Measurements from ENCODE around the gene NOL3.
"Not testable (repeated sequence)": the region's sequence is repeated elsewhere in the genome, so short reads cannot be mapped to it uniquely, and the experiment has no call there.

NOL3 gene

DNA sequence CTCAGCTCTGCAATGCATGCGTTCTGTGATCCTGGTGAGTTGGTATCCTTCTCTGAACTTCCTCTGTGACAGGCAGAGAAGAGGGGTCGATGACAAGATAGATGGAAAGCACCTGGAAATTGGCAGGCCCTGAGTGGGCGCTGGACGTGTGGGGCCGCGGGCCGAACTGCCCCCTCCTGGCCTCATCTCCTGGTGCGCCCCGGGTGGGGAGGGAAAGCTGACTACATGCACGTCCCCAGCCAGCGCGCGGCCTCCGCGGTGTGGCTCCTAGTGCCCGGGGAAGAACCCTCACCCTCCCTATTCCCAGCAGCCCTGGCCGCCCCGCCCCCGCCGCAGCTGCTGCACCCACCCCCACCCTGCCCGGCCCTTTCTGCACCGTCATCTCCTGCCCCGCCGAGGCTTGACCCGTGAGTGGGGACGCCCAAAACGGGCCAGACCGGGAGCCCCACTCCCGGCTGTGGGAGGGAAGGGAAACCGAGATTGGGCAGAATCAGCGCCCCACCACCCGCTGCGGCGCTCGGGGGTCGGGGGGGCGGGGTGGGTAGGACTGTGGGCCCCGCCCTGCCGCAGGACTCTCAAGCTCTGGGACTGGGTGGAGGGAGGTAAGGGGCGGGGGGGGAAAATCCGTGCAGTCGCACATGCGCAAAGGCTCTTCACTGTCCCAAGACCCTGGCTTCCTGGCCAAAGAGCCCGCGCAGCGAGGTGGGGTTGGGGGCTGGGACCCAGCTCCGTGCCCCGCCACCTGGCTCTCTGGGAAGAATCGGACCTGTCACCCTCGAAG lies at the start of gene NOL3:
Gene NOL3 (plus strand): TSS at position 371 of the 781 bp plus-strand sequence.
- DNase-seq: peak; percentile 35

- not testable (repeated sequence) for DNase-seq
These were observed 47.5 kb upstream of the NOL3 start for GRCh38 chr16:67122799-67123198.

GRCh38 chr16:67128417-67128816 lies 41.9 kb upstream of the NOL3 start:
- no peak for DNase-seq

DNA sequence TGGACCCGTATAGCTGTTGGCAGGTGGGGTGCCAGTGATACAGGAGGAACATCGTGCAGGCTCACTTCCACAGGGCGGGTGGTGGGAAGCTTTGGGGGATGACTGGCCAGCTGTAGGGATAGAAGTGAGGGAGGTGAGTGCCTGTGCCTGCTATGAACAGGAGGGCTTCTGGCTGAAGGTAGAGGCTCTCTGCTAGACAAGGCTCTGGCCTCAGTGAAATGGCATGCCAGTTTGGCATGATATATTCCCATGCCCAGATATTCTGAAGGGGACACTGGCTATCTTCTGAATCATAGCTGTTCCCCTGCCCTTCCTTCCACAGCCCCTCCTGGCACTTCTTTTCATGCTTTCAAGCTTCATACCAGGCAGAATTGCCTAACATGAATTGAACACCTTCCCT lies 41.5 kb upstream of the NOL3 start:
- no peak for DNase-seq

DNA sequence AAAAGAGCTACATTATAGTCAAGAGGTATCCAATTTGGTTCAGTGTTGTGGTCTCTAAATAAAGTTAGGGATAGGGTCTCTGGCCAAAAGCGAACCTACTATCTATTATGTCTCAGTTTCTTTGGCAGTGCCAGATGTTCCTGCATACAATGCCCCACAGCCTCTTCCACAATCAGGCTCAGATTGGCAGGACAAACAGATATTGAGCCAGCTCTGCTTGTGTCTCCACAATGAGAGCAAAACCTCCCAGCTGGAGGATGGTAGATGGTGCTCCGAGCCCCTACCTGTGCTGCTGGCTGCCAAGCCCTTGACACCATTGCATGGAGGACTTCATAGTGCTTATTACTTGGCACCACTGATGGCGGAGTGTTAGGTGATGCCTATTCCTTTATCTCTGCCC lies 40.9 kb upstream of the NOL3 start:
- no peak for DNase-seq

DNA sequence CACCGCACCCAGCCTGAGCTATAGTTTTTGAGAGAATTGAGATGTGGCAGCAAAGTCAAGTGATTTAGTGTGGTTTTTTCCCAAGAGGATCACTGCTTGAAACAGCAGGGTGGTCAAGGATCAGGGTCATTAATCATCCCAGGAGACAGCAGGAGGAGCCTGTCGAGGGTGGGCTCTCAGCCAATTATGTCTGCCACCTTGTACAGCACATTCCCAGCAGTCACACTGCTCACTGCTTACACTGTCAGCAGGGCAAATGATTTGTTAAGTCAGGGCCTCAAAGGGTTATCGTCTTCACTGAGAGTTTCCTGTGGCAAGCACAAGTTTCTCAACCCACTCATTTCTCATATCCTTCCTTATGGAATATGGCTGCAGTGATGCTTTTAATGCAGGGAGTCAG lies 32.7 kb upstream of the NOL3 start:
- DNase-seq: no peak

DNA sequence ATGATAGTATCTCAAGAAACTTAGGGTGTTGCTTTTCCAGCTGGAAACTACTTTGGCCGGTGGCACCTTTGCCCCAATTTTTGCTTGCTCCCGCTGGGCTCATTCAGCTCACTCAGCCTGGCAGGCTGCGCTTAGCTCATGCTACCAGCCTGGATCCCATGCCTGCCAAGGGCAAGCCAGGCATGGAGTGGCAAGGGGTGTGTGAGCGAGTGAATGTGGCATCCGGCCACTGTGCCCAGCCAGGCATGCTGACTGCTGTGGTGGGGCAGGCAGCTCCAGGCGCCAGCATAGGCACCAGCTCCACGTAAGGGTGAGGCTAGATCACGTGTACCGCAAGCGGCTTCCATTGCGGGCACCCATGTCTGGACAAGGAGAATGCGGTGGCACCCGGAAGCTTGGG lies 28.9 kb upstream of the NOL3 start:
- DNase-seq: no peak

DNA sequence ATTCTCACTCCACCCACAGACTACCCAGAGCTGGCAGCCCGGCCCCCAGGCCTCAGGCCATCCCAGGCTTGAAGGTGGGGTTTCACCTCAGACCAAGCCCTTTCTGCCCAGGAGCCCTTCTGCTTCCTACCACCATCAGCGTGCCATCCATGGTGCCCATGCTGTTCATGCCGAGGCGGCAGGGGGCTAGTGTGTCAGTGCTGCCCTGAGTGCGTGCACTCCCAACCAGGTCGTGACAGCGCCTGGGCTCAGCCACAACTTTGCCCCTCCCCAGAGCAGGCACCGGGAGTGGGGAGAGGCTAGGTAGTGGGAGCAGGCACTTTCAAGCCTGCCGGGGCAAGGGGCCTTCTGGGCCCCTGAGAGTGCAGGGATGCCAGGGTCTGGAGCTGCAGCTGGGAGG lies 28.0 kb upstream of the NOL3 start:
- no peak for DNase-seq

DNA sequence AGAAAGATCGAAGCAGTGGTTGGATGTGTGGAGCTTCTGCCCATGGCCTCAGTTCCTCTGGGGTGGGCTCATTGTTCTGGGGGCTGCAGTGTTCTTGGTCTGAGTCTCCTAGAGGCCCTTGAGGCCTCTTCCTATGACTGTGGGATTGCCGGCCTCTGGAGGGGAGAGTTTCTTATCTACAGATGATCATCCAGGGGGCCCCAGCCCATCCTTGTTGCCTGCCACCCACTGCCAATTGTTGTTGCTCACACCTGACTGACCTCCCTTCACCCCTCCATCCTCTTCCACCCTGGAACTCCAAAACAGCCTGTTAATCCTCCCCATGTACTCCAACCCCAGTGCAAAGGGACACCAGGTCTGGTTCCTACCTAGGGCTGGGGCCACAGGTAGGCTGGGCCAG lies 25.4 kb upstream of the NOL3 start:
- DNase-seq: no peak

- DNase-seq: no peak
These were observed 24.6 kb upstream of the NOL3 start for GRCh38 chr16:67145746-67146145.

DNA sequence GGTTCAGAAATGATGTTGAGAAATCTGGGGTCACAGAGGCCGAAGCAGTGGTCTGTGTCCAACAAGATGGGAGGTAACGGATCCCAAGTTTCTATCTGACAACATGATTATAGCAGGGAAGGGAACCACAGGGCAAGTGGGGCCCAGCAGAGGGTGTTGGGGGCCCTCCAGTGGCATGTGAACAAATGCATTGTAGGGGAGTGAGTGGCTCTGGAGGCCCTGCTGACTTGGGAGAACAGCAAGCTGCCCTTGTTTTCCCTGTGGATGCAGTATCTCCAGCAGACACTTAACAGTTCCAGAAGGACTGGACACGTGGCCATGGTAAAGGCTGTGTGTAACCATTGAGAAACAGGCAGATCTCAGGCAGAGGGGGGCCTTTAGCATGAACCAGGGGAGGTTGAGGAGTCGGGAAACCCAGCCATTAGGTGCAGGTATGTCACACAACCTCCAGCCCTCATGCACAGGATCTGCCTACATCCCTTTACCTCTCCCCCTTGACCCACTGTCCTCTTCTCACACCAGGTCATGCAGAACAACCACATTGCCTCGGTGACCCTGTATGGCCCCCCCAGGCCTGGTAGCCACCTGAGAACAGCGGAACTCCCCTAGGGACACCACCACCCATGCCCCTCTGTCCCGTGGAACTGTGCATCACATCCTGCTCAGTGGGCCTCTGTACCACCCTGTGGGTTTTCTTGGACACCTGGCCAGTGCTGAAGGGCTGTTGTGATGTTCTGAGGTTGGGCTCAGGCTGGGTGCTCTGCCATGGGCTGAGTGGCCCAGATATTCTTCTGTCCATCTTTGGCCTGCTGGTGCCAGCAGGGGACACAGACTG lies 23.6 kb upstream of the NOL3 start:
- DNase-seq: no peak

- DNase-seq: no peak
These were observed 22.7 kb upstream of the NOL3 start for GRCh38 chr16:67147437-67148140.

- no peak for DNase-seq
These were observed 22.1 kb upstream of the NOL3 start for GRCh38 chr16:67148221-67148620.

DNA sequence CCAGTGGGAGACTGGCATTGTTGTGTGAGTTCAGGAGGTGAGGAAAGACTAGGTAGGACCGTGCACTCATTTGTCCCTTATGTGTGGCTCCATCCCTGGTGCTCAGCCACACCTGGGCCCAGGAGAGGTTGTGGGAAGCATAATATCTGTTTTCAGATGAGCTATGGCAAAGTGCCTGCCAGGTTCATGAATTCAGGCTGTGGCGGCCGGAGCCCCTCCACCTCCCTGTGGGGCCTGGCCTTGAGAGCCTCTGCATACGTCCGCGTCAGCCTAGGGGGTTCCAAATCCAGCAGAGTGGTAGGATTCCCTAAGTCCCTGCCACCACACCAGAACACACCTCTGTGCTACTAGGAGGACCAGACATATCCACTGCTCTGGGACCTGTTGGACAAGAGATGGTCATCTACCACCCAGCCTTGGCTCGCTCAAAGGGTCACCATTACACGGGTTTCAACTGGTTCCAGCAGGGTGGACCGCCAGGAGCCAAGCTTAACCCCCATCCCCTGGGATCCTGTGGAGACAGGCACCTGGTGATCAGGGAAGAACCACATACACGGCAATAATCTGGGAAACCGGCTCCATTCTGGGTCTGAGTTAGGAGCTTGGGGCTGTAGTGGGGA lies 21.6 kb upstream of the NOL3 start:
- no peak for DNase-seq

DNA sequence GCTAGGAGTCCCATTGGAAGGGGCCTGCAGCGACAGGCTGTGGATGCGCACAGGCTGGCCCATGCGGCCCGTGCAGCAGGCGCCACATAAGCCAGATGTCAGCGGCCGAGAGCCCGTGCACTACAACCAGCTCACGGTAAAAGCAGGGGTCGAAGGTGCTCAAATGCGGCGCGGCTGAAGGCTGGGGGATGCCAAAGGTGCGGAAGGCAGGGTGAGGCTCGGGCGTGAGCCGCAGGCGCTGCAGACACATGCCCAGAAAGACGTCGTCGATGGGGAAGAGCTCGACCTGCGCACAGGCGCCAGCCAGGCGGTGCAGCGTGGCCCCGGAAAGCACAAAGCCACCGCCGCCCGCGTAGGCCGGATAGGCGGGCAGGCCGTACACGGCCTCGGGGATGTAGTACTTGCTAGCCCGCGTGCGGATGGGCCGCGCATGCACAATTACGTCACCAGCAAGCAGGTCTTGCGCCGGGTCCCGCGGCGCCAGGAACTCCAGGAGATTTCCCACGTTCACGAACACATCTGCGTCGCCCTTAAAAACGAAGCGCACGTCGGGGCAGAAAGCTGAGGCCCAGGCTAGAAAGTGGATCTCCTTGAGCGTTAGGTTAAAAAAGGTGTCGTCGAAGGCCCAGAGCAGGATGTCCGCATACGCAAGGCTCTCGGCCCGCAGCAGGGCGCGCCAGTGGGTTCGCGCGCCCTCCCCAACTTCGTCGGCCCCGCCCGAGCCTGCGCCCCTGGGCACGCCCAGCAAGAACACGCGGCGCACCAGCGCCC lies 20.9 kb upstream of the NOL3 start:
- no peak for DNase-seq

DNA sequence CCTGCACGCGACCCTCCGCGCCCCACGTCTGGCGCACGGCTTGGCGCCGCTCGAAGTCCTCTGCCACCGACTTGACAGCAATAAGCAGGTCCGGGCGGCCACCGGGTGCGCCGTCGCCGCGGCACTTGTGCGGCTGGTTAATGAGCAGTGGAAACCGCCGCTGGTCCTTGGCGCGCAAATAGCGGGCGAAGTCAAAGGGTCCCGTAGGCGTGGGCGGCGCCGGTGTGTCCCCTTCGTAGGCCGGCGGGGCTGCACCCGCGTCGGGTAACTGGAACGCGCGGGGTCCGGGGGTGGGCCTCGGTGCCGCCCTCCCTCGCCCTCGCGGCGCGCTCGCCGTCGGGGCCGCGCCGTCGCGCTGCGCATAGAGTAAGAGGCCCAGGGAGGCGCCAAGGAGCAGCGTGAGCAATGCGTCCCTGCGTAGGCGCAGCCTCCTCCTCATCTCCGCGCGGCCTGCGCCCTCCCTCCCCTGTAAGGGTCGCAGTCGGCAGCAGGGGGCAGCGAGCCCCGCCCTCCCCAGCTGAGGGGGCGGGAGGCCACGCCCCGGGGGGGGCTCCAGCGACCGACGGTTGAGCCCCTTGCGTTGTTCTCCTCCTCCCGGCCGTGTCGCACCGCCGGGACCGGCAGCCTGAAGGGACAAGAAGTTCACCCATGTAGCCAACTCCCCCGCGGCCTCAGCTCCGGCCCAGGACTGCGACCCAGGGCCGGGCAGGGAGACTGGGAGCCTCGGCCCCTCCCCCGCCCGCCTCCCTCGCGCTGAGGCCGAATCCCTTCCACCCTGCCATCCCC lies 20.1 kb upstream of the NOL3 start:
- DNase-seq: peak; percentile 53

DNA sequence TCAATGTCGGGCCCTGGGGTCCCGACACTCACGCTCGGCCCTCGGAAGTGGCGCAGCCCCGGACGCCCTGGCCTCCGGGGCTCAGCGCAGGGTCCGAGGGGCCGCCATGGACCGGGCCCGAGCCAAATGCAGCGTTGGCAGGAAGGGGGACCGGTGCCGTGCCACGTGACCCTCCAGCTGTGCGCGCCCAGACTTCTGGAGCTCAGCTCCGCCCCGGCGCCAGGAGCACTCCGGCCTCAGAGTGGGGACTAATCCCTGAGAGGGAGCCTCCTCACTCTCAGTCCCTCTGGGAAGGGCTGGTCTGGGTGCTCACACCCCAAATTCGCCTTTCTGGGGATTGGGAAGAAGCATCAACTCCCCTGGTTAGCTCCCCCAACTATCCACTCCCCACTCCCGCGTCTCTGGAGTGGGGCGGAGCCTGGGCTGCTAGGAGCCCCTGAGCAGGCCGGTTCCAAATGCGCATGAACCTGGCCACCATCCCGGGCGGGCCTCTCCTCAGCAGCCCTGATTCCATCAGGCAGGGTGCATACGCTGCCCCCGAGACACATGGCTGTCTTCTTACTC lies 19.4 kb upstream of the NOL3 start, which contains the start of gene B3GNT9:
Gene B3GNT9 (minus strand): TSS at position 166 of the 564 bp plus-strand sequence. CDS start 513 bp downstream, outside the sequence.
- DNase-seq: peak; percentile 56

DNA sequence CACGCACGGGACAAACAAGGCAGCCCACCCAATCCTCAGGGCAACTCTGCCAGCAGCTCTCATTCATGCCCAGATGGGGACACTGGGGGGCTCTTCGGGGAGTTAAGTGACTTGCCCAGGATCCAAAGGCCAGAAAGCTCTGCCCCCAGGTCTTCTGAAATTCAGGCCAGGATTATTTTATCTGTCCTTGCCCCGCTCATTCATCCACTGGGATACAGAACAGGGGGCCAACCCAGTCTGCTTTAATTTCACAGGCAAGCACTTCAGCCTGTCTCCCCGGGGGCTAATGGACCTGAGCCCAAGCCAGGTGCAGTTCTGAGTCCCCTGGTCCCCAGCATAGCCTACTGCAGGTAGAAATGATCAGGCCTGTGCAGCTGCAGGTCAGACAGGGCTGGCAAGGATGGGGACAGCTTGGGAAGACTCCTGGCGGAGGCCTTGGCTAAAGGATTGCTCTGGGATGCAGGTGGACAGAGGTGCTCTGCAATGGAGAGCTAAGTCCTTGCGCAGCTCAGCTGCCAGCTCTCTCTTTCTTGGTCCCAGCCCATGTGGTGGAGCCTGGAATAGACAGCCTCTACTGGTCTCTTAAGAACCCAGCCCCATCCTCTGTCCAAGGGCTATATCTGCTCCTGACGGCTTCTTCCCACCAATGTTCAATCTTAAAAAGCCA lies 18.8 kb upstream of the NOL3 start:
- no peak for DNase-seq

GRCh38 chr16:67154578-67155294 lies 15.6 kb upstream of the NOL3 start:
- no peak for DNase-seq

Data from CD4-positive, alpha-beta T cell treated with Interleukin-17A for 4 hours (primary cell).